HCT116 (cell line): Measurements from ENCODE around the gene PRL.

Experiments used
- CEBPB ChIP-seq: IDR thresholded peaks from 2 replicates; pipeline ENCODE4 v1.6.1; 2012; ENCODE audit warnings: low read depth
- EGR1 ChIP-seq: IDR thresholded peaks from 2 replicates; pipeline ENCODE4 v1.6.1; 2012; ENCODE audit warnings: low read depth
- EZH2 ChIP-seq: fragments of 200-600 bp; sonication (generic); IDR thresholded peaks from 2 replicates; pipeline ENCODE4 v1.6.1; 2017; ENCODE audit warnings: antibody characterized with exemption, mixed run types
- EZH2phosphoT487 ChIP-seq: fragments of 200-600 bp; IDR thresholded peaks from 2 replicates; pipeline ENCODE4 v1.6.1; 2018; ENCODE audit warnings: antibody characterized with exemption, borderline replicate concordance
- JUND ChIP-seq: IDR thresholded peaks from 2 replicates; pipeline ENCODE4 v1.6.1; 2012
- POLR2A ChIP-seq: IDR thresholded peaks from 2 replicates; pipeline ENCODE4 v1.7.0; 2011; ENCODE audit warnings: borderline replicate concordance; ENCODE audit not compliant: insufficient read depth, insufficient read length; ENCODE audit errors: extremely low read depth
- POLR2AphosphoS5 ChIP-seq: IDR thresholded peaks from 2 replicates; pipeline ENCODE4 v1.6.1; 2011; ENCODE audit warnings: mild to moderate bottlenecking, low read depth, low read length, moderate library complexity
- TCF7L2 ChIP-seq: IDR thresholded peaks from 2 replicates; pipeline ENCODE4 v1.7.0; 2011; ENCODE audit warnings: borderline replicate concordance, inconsistent platforms; ENCODE audit not compliant: insufficient read depth, insufficient read length; ENCODE audit errors: extremely low read depth
- TF ChIP-seq, protein P1 (sequence below): IDR thresholded peaks from 2 replicates; pipeline ENCODE4 v1.6.1; 2012
- TF ChIP-seq, protein P2 (sequence below), 3 experiments: fragments of 200-600 bp in 1 of 3; sonication (generic) in 1 of 3; IDR thresholded peaks in 2 of 3; conservative IDR thresholded peaks in 1 of 3; 2 replicates each; pipeline ENCODE4 v1.5.1; 2012 to 2017; ENCODE audit warnings: low read depth in 2 of 3, low read length in 2 of 3, antibody characterized with exemption in 1 of 3, borderline replicate concordance in 1 of 3, control low read depth in 1 of 3, mild to moderate bottlenecking in 1 of 3, mixed read lengths in 1 of 3, mixed run types in 1 of 3, moderate library complexity in 1 of 3; ENCODE audit not compliant: insufficient read depth in 1 of 3
- TF ChIP-seq, protein P3 (sequence below): IDR thresholded peaks from 2 replicates; pipeline ENCODE4 v1.6.1; 2012

DNA sequence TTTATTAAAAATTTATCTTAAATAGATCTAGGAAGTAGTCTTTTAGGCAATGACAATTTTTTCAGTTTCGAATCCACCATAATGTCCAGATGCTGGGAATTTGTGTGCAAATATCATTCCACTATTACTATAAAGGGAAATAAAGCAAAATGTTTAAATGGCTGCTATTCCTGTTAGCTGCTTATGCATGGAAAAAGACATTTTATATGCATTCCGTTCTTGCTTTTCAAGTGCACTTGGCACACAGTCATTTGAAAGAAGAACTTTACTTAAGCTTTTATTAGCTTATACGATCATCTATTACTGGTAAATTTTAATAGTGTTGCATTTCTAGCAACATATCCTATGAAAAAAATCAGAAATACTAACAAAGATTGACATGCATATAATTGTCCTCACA, 42.0 kb downstream of the PRL start:
- TF ChIP-seq POLR2AphosphoS5 = no peak
- TF ChIP-seq, protein P1, sequence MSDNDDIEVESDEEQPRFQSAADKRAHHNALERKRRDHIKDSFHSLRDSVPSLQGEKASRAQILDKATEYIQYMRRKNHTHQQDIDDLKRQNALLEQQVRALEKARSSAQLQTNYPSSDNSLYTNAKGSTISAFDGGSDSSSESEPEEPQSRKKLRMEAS = no peak
- no peak for TF ChIP-seq POLR2A
- no peak for TF ChIP-seq EZH2
- no peak for TF ChIP-seq JUND
- TF ChIP-seq, protein P2, sequence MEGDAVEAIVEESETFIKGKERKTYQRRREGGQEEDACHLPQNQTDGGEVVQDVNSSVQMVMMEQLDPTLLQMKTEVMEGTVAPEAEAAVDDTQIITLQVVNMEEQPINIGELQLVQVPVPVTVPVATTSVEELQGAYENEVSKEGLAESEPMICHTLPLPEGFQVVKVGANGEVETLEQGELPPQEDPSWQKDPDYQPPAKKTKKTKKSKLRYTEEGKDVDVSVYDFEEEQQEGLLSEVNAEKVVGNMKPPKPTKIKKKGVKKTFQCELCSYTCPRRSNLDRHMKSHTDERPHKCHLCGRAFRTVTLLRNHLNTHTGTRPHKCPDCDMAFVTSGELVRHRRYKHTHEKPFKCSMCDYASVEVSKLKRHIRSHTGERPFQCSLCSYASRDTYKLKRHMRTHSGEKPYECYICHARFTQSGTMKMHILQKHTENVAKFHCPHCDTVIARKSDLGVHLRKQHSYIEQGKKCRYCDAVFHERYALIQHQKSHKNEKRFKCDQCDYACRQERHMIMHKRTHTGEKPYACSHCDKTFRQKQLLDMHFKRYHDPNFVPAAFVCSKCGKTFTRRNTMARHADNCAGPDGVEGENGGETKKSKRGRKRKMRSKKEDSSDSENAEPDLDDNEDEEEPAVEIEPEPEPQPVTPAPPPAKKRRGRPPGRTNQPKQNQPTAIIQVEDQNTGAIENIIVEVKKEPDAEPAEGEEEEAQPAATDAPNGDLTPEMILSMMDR (IDR thresholded peaks at IDR 0.05 in 2 of 3, conservative IDR thresholded peaks at IDR 0.05 in 1 of 3; ENCODE audit: borderline replicate concordance in 1 of 3, insufficient read depth in 1 of 3, low read depth in 2 of 3, low read length in 2 of 3) = no peak
- TF ChIP-seq CEBPB = no peak
- TF ChIP-seq EGR1 = no peak
- no peak for TF ChIP-seq TCF7L2
- TF ChIP-seq EZH2phosphoT487 = no peak
- TF ChIP-seq, protein P3, sequence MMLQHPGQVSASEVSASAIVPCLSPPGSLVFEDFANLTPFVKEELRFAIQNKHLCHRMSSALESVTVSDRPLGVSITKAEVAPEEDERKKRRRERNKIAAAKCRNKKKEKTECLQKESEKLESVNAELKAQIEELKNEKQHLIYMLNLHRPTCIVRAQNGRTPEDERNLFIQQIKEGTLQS = no peak
